Endothelial cell of umbilical vein (primary cell): ENCODE data around the gene CA6. TPM values are rescaled to one million over a fixed set of nuclear protein-coding genes. Genes with fewer than 3 reads are reported as not detected.

Source experiments
- BruUV-seq: library from RNA; stranded (reverse); fragments of 400-500 nt; replicated peaks from 2 replicates; lab custom pipeline; 2021; lab: Mats Ljungman, UMichigan
- CTCF ChIA-PET: fragments of 300-600, 350-600 bp; sonication (Branson Sonifier 250); formaldehyde crosslinking; loops from one replicate; lab custom pipeline; 2021; ENCODE audit warnings: antibody characterized with exemption, inconsistent platforms; lab: Charles Lee
- POLR2A ChIA-PET: fragments of 300-600, 350-600 bp; sonication (Branson Sonifier 250); formaldehyde crosslinking; loops from one replicate; lab custom pipeline; 2021; ENCODE audit warnings: antibody characterized with exemption, inconsistent platforms; lab: Charles Lee
- DNase-seq: peaks from one replicate; pipeline ENCODE4 v3.0.0-alpha.2; 2011; ENCODE audit warnings: low read depth, low spot score
- FAIRE-seq: peaks from 2 replicates; lab custom pipeline; 2011; peaks lifted over from hg19 to GRCh38; lab: Jason Lieb, UNC
- H2AFZ ChIP-seq: 2 replicates; pipeline ENCODE4 v1.6.0; 2012; ENCODE audit warnings: low read depth, low read length, control low read depth, inconsistent platforms
- H3K27ac ChIP-seq: 2 replicates; pipeline ENCODE4 v1.5.1; 2011; ENCODE audit warnings: low read depth, mild to moderate bottlenecking, control low read depth, low read length, moderate library complexity; ENCODE audit not compliant: insufficient read depth
- H3K27me3 ChIP-seq, 2 experiments: 2 replicates each; pipeline versions ENCODE4 v1.6.0 to v1.6.1; 2011; ENCODE audit warnings: low read length in 2 of 2, mixed read lengths in 1 of 2; ENCODE audit not compliant: control insufficient read depth in 2 of 2, insufficient read depth in 2 of 2
- H3K36me3 ChIP-seq, 2 experiments: 2 replicates in 1 of 2; 3 replicates in 1 of 2; pipeline ENCODE4 v1.5.1; 2011; ENCODE audit warnings: low read length in 2 of 2, mild to moderate bottlenecking in 1 of 2, moderate library complexity in 1 of 2; ENCODE audit not compliant: control insufficient read depth in 2 of 2, insufficient read depth in 2 of 2; ENCODE audit errors: extremely low read depth in 1 of 2
- H3K4me1 ChIP-seq: 3 replicates; pipeline ENCODE4 v1.5.1; 2011; ENCODE audit warnings: mild to moderate bottlenecking, low read length; ENCODE audit not compliant: control insufficient read depth, insufficient read depth; ENCODE audit errors: extremely low read depth
- H3K4me2 ChIP-seq: 2 replicates; pipeline ENCODE4 v1.6.1; 2011; ENCODE audit warnings: low read length, control low read depth, mixed read lengths; ENCODE audit not compliant: insufficient read depth
- H3K4me3 ChIP-seq, 3 experiments: fragments of 200-600 bp in 1 of 3; sonication (generic), shearing (Covaris generic) in 1 of 3; replicated peaks in 1 of 3; 2 replicates each; pipeline ENCODE4 v1.5.1; 2011 to 2016; ENCODE audit warnings: control low read depth in 3 of 3, low read length in 3 of 3, mild to moderate bottlenecking in 2 of 3, inconsistent platforms in 1 of 3, low read depth in 1 of 3, moderate library complexity in 1 of 3; ENCODE audit not compliant: insufficient read depth in 1 of 3
- H3K79me2 ChIP-seq: 2 replicates; pipeline ENCODE4 v1.6.0; 2012; ENCODE audit warnings: low read length, inconsistent platforms; ENCODE audit not compliant: control insufficient read depth, insufficient read depth
- H3K9ac ChIP-seq: replicated peaks from 2 replicates; pipeline ENCODE3; 2011; ENCODE audit warnings: low read length, control low read depth; ENCODE audit not compliant: insufficient read depth; ENCODE audit errors: extremely low read depth
- H3K9me1 ChIP-seq: replicated peaks from 3 replicates; pipeline ENCODE4 v1.6.0; 2011; ENCODE audit warnings: mild to moderate bottlenecking, low read length; ENCODE audit not compliant: control insufficient read depth, insufficient read depth; ENCODE audit errors: extremely low read depth
- H3K9me3 ChIP-seq: replicated peaks from 2 replicates; pipeline ENCODE4 v1.5.1; 2012; ENCODE audit warnings: low read length, inconsistent platforms; ENCODE audit not compliant: control insufficient read depth, insufficient read depth
- H4K20me1 ChIP-seq: replicated peaks from 2 replicates; pipeline ENCODE3; 2011; ENCODE audit warnings: mild to moderate bottlenecking, low read length; ENCODE audit not compliant: control insufficient read depth, insufficient read depth; ENCODE audit errors: extremely low read depth
- CTCF ChIP-seq, 2 donors: IDR thresholded peaks; 1 replicate in 1 of 2; 2 replicates in 1 of 2; pipeline ENCODE4 v1.5.1; 2011; ENCODE audit warnings: low read length in 2 of 2, mild to moderate bottlenecking in 2 of 2, moderate library complexity in 2 of 2, control low read depth in 1 of 2, inconsistent platforms in 1 of 2, low read depth in 1 of 2; ENCODE audit not compliant: insufficient read depth in 1 of 2; ENCODE audit errors: extremely low read depth in 1 of 2
- EZH2 ChIP-seq: IDR thresholded peaks from 2 replicates; pipeline ENCODE4 v1.6.1; 2012; ENCODE audit warnings: borderline replicate concordance, low read depth, mild to moderate bottlenecking, moderate library complexity, low read length, inconsistent platforms; ENCODE audit not compliant: severe bottlenecking
- FOS ChIP-seq: IDR thresholded peaks from 2 replicates; pipeline ENCODE4 v1.6.1; 2011; ENCODE audit warnings: mild to moderate bottlenecking, low read length, moderate library complexity, borderline replicate concordance; ENCODE audit not compliant: insufficient read depth
- GATA2 ChIP-seq: IDR thresholded peaks from 2 replicates; pipeline ENCODE4 v1.7.0; 2011; ENCODE audit warnings: low read depth, mild to moderate bottlenecking, moderate library complexity, mixed read lengths, low read length; ENCODE audit not compliant: insufficient read length, insufficient read depth
- JUN ChIP-seq: IDR thresholded peaks from 2 replicates; pipeline ENCODE4 v1.6.1; 2011; ENCODE audit warnings: borderline replicate concordance, low read depth; ENCODE audit not compliant: insufficient read length, insufficient read depth
- MAX ChIP-seq: IDR thresholded peaks from 2 replicates; pipeline ENCODE4 v1.6.1; 2011; ENCODE audit not compliant: insufficient read depth, insufficient read length
- MYC ChIP-seq: IDR thresholded peaks from one replicate; pipeline ENCODE4 v1.6.1; 2011; ENCODE audit warnings: mild to moderate bottlenecking, low read depth, low read length
- POLR2A ChIP-seq: IDR thresholded peaks from 2 replicates; pipeline ENCODE4 v1.6.1; 2012; ENCODE audit warnings: low read depth, mild to moderate bottlenecking, control low read depth, low read length
- POLR2AphosphoS5 ChIP-seq: IDR thresholded peaks from 2 replicates; pipeline ENCODE4 v1.6.1; 2012; ENCODE audit warnings: low read depth, mild to moderate bottlenecking, control low read depth, low read length, moderate library complexity; ENCODE audit not compliant: insufficient read depth
- dilution Hi-C: fragments of 300-500 bp; cut with MboI; formaldehyde crosslinking; loops from one replicate; pipeline ENCODE4 v1.15.0; 2019; ENCODE audit warnings: low sequenced_read_pairs; ENCODE audit not compliant: extremely low pct_ligation_motif_present
- intact Hi-C: fragments of 100-400 bp; cut with micrococcal nuclease; formaldehyde crosslinking; loops from one replicate; pipeline ENCODE4 v1.10.0; 2022
- polyA plus RNA-seq, 4 experiments: library from polyadenylated mRNA; depleted of rRNA in 3 of 4; stranded (reverse) in 3 of 4; unstranded in 1 of 4; fragments of >200 nt; gene quantifications; 2 replicates each; pipeline versions ENCODE4 v1.2.1 to v1.2.3, GENCODE V29; 2011 to 2012; ENCODE audit warnings: missing spikeins in 1 of 4
- total RNA-seq: library from RNA; stranded (reverse); gene quantifications from 2 replicates; pipeline ENCODE4 v1.2.3, GENCODE V29; 2021

The CA6 gene
- total and polyA plus RNA-seq, 2 donors (not counting 3 experiments of a cell fraction or from before 2014, with no cell fraction given): not detected

- no peaks in the 10 kb centered on the region for H3K9me1 ChIP-seq
- ChIA-PET POLR2A (no interaction called here), CTCF (interaction anchor here (2.0 kb wide), 1 partner anchor 43 kb away, joined by 6 read pairs; no protein-coding TSS in a partner anchor)
- no peak overlapping the region for H3K4me3 ChIP-seq
- peaks cover 18% of the 10 kb centered on the region for H3K4me1 ChIP-seq
- no peak overlapping the region for H3K27ac ChIP-seq
- DNase-seq: no peak
- no peak overlapping the region for H3K9ac ChIP-seq
- no peaks in the 10 kb centered on the region for H3K36me3 ChIP-seq
- H4K20me1 ChIP-seq: no peaks in the 10 kb centered on the region
- H3K9me3 ChIP-seq: no peaks in the 10 kb centered on the region
- TF ChIP-seq EZH2: no peak
- dilution Hi-C loops (no loop called here), intact Hi-C loops (no loop called here)
- no peaks in the 10 kb centered on the region for H3K27me3 ChIP-seq
- H3K4me2 ChIP-seq: no peak overlapping the region
- H3K79me2 ChIP-seq: no peaks in the 10 kb centered on the region
- BruUV-seq: no TSS peak
- H2AFZ ChIP-seq: no peak overlapping the region
- FAIRE-seq: no peak
These were observed 42.9 kb upstream of the CA6 start for GRCh38 chr1:8902765-8903164.

GRCh38 chr1:8903410-8903809 lies 42.3 kb upstream of the CA6 start:
- no TSS peak for BruUV-seq
- H3K27ac ChIP-seq: peak overlapping the region; percentile 4
- H3K79me2 ChIP-seq: no peaks in the 10 kb centered on the region
- ChIA-PET CTCF (interaction anchor here (1.3 to 2.0 kb wide), 2 partner anchors 44 to 102 kb away, joined by 5 to 6 read pairs; no protein-coding TSS in a partner anchor), POLR2A (interaction anchor here (0.5 kb wide), 1 partner anchor 28 kb away, joined by 3 read pairs; no protein-coding TSS in a partner anchor)
- H4K20me1 ChIP-seq: no peaks in the 10 kb centered on the region
- H3K4me3 ChIP-seq: no peak overlapping the region
- no peaks in the 10 kb centered on the region for H3K9me3 ChIP-seq
- TF ChIP-seq MYC (no peak), POLR2A (no peak), GATA2 (no peak), FOS (no peak), POLR2AphosphoS5 (no peak), JUN (no peak), EZH2 (no peak), MAX (no peak), CTCF (IDR thresholded peaks at IDR 0.05; ENCODE audit: extremely low read depth in 1 of 2, insufficient read depth in 1 of 2, low read depth in 1 of 2, low read length in 2 of 2) (no peak)
- FAIRE-seq: no peak
- H3K4me1 ChIP-seq: peaks cover 18% of the 10 kb centered on the region
- no peak for DNase-seq
- H3K9ac ChIP-seq: no peak overlapping the region
- dilution Hi-C loops: no loop called here
- H3K36me3 ChIP-seq: no peaks in the 10 kb centered on the region
- intact Hi-C loops: no loop called here
- no peak overlapping the region for H2AFZ ChIP-seq
- no peaks in the 10 kb centered on the region for H3K9me1 ChIP-seq
- no peaks in the 10 kb centered on the region for H3K27me3 ChIP-seq
- peak overlapping the region; percentile 7 for H3K4me2 ChIP-seq
